GM23338 (cell line): Measurements from ENCODE around the gene FSTL3.

ENCODE experiments used
- CREB1 ChIP-seq: fragments of 250-450 bp; sonication (Bioruptor Pico); IDR thresholded peaks from 2 replicates; pipeline ENCODE4 v1.5.0; 2020; ENCODE audit warnings: low read depth, mild to moderate bottlenecking, moderate library complexity
- EZH2 ChIP-seq: fragments of 200-600 bp; sonication (generic); IDR thresholded peaks from one replicate; pipeline ENCODE4 v1.8.0; 2017; ENCODE audit warnings: antibody characterized with exemption, mild to moderate bottlenecking, low read depth; ENCODE audit not compliant: unreplicated experiment
- EZH2phosphoT487 ChIP-seq: fragments of 200-600 bp; sonication (generic); IDR thresholded peaks from one replicate; pipeline ENCODE4 v1.8.1; 2018; ENCODE audit warnings: antibody characterized with exemption; ENCODE audit not compliant: unreplicated experiment
- POLR2AphosphoS5 ChIP-seq: IDR thresholded peaks from 2 replicates; pipeline ENCODE4 v1.6.1; 2016; ENCODE audit warnings: antibody characterized with exemption, low read depth
- TF ChIP-seq, protein P1 (sequence below), 2 experiments: fragments of 200-600 bp in 1 of 2; sonication (generic) in 1 of 2; conservative IDR thresholded peaks; 2 replicates each; pipeline versions ENCODE4 v1.5.1 to v1.6.1; 2016 to 2017; ENCODE audit warnings: antibody characterized with exemption in 2 of 2, low read depth in 2 of 2, mild to moderate bottlenecking in 2 of 2, moderate library complexity in 1 of 2
- TF ChIP-seq, protein P2 (sequence below): fragments of 250-450 bp; sonication (Bioruptor Pico); IDR thresholded peaks from 2 replicates; pipeline ENCODE4 v1.5.0; 2020; ENCODE audit warnings: mild to moderate bottlenecking, moderate library complexity
- TF ChIP-seq, protein P3 (sequence below): IDR thresholded peaks from 2 replicates; pipeline ENCODE4 v1.6.1; 2016; ENCODE audit warnings: antibody characterized with exemption

DNA sequence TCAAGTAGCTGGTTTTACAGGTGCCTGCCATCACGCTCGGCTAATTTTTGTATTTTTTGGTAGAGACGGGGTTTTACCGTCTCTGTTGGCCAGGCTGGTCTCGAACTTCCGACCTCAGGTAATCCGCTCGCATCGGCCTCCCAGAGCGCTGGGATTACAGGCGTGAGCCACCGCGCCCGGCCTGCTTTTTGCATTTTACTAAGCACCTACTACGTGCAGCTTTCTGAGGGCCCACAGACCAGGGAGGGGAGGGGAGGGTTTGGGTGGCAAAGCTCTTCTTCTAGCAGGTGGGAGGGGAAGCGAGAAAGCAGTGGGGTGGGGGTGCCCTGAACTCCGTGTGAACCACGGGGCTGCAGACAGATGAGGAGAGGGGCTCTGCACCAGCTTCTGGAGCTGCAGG lies 47.5 kb downstream of the FSTL3 start:
- TF ChIP-seq, protein P1, sequence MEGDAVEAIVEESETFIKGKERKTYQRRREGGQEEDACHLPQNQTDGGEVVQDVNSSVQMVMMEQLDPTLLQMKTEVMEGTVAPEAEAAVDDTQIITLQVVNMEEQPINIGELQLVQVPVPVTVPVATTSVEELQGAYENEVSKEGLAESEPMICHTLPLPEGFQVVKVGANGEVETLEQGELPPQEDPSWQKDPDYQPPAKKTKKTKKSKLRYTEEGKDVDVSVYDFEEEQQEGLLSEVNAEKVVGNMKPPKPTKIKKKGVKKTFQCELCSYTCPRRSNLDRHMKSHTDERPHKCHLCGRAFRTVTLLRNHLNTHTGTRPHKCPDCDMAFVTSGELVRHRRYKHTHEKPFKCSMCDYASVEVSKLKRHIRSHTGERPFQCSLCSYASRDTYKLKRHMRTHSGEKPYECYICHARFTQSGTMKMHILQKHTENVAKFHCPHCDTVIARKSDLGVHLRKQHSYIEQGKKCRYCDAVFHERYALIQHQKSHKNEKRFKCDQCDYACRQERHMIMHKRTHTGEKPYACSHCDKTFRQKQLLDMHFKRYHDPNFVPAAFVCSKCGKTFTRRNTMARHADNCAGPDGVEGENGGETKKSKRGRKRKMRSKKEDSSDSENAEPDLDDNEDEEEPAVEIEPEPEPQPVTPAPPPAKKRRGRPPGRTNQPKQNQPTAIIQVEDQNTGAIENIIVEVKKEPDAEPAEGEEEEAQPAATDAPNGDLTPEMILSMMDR (conservative IDR thresholded peaks at IDR 0.05; ENCODE audit: low read depth in 2 of 2) = no peak
- no peak for TF ChIP-seq EZH2phosphoT487
- no peak for TF ChIP-seq POLR2AphosphoS5
- no peak for TF ChIP-seq EZH2
- TF ChIP-seq CREB1 (CRISPR knock-in tag) = no peak
- TF ChIP-seq, protein P2, sequence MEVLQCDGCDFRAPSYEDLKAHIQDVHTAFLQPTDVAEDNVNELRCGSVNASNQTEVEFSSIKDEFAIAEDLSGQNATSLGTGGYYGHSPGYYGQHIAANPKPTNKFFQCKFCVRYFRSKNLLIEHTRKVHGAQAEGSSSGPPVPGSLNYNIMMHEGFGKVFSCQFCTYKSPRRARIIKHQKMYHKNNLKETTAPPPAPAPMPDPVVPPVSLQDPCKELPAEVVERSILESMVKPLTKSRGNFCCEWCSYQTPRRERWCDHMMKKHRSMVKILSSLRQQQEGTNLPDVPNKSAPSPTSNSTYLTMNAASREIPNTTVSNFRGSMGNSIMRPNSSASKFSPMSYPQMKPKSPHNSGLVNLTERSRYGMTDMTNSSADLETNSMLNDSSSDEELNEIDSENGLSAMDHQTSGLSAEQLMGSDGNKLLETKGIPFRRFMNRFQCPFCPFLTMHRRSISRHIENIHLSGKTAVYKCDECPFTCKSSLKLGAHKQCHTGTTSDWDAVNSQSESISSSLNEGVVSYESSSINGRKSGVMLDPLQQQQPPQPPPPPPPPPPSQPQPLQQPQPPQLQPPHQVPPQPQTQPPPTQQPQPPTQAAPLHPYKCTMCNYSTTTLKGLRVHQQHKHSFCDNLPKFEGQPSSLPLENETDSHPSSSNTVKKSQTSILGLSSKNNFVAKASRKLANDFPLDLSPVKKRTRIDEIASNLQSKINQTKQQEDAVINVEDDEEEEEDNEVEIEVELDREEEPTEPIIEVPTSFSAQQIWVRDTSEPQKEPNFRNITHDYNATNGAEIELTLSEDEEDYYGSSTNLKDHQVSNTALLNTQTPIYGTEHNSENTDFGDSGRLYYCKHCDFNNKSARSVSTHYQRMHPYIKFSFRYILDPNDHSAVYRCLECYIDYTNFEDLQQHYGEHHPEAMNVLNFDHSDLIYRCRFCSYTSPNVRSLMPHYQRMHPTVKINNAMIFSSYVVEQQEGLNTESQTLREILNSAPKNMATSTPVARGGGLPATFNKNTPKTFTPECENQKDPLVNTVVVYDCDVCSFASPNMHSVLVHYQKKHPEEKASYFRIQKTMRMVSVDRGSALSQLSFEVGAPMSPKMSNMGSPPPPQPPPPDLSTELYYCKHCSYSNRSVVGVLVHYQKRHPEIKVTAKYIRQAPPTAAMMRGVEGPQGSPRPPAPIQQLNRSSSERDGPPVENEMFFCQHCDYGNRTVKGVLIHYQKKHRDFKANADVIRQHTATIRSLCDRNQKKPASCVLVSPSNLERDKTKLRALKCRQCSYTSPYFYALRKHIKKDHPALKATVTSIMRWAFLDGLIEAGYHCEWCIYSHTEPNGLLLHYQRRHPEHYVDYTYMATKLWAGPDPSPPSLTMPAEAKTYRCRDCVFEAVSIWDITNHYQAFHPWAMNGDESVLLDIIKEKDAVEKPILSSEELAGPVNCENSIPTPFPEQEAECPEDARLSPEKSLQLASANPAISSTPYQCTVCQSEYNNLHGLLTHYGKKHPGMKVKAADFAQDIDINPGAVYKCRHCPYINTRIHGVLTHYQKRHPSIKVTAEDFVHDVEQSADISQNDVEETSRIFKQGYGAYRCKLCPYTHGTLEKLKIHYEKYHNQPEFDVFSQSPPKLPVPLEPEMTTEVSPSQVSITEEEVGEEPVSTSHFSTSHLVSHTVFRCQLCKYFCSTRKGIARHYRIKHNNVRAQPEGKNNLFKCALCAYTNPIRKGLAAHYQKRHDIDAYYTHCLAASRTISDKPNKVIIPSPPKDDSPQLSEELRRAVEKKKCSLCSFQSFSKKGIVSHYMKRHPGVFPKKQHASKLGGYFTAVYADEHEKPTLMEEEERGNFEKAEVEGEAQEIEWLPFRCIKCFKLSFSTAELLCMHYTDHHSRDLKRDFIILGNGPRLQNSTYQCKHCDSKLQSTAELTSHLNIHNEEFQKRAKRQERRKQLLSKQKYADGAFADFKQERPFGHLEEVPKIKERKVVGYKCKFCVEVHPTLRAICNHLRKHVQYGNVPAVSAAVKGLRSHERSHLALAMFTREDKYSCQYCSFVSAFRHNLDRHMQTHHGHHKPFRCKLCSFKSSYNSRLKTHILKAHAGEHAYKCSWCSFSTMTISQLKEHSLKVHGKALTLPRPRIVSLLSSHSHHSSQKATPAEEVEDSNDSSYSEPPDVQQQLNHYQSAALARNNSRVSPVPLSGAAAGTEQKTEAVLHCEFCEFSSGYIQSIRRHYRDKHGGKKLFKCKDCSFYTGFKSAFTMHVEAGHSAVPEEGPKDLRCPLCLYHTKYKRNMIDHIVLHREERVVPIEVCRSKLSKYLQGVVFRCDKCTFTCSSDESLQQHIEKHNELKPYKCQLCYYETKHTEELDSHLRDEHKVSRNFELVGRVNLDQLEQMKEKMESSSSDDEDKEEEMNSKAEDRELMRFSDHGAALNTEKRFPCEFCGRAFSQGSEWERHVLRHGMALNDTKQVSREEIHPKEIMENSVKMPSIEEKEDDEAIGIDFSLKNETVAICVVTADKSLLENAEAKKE (CRISPR knock-in tag) = no peak
- TF ChIP-seq, protein P3, sequence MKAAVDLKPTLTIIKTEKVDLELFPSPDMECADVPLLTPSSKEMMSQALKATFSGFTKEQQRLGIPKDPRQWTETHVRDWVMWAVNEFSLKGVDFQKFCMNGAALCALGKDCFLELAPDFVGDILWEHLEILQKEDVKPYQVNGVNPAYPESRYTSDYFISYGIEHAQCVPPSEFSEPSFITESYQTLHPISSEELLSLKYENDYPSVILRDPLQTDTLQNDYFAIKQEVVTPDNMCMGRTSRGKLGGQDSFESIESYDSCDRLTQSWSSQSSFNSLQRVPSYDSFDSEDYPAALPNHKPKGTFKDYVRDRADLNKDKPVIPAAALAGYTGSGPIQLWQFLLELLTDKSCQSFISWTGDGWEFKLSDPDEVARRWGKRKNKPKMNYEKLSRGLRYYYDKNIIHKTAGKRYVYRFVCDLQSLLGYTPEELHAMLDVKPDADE = no peak
